ENCODE results near the gene RYR3.

DNA sequence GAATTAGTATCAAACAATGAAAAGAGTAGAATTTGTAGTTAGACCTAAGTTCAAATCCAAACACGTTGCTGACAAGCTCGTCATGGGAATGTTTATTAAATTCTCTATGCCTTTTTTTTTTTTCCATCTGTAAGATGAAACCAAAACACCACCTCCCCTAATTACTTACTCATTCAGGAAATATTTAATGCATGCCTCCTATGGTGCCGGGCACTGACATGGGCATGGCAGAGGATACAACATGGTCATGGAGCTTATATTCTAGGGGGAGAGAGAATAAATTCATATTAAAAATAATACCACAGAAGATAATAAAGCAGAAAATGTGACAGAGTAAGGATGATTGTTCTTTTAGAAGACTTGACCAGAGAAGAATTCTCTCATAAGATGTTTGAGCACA, 215.8 kb downstream of the RYR3 start:
- TF ChIP-seq POLR2A (IDR thresholded peaks at IDR 0.05; ENCODE audit: low read length) (no peak), GATA1 (IDR thresholded peaks at IDR 0.05; ENCODE audit: low read depth, low read length) (no peak)
